A549 (cell line): ENCODE data around the gene AUTS2. TPM values are rescaled to one million over a fixed set of nuclear protein-coding genes. Genes with fewer than 3 reads are reported as not detected.

Experiments used
- ATAC-seq, 2 experiments: fragments of 200-7000 bp in 1 of 2; fragments of >200 bp in 1 of 2; cut with Nextera tagmentation in 1 of 2; cut with Tn5 transposase in 1 of 2; 3 replicates each; pipeline versions ENCODE4 v1.8.0 to v1.9.1; 2018 to 2020; ENCODE audit warnings: mild to moderate bottlenecking in 1 of 2, moderate library complexity in 1 of 2
- CTCF ChIA-PET: fragments of 300-600 bp; sonication (Branson Sonifier 250); formaldehyde crosslinking; extraction: SDS; loops from one replicate; lab custom pipeline; 2021; ENCODE audit warnings: antibody characterized with exemption, inconsistent platforms; lab: Yijun Ruan, JAX
- POLR2A ChIA-PET: fragments of 350-600 bp; formaldehyde crosslinking; extraction: SDS; loops from one replicate; lab custom pipeline; 2021; ENCODE audit warnings: antibody characterized with exemption, inconsistent platforms; lab: Yijun Ruan, JAX
- DNase-seq, 2 experiments: peaks; one replicate each; pipeline versions ENCODE4 v3.0.0 to v3.0.0-alpha.2; 2011 to 2016; ENCODE audit warnings: low read depth in 1 of 2, low spot score in 1 of 2
- FAIRE-seq: peaks from 2 replicates; lab custom pipeline; 2011; peaks lifted over from hg19 to GRCh38; lab: Jason Lieb, UNC
- H3K27ac ChIP-seq, 2 experiments: fragments of >200 bp; sonication (Bioruptor Twin); formaldehyde crosslinking; 3 replicates each; pipeline ENCODE4 v1.5.1; 2016 to 2017
- H3K4me1 ChIP-seq: fragments of >200 bp; sonication (Bioruptor Twin); formaldehyde crosslinking; 3 replicates; pipeline ENCODE4 v1.6.1; 2016
- H3K4me2 ChIP-seq: fragments of >200 bp; sonication (Bioruptor Twin); formaldehyde crosslinking; 3 replicates; pipeline ENCODE4 v1.6.1; 2016
- H3K4me3 ChIP-seq: fragments of >200 bp; sonication (Bioruptor Twin); formaldehyde crosslinking; 3 replicates; pipeline ENCODE4 v1.5.1; 2016
- H3K9me3 ChIP-seq: fragments of >200 bp; sonication (Bioruptor Twin); formaldehyde crosslinking; 3 replicates; pipeline ENCODE4 v1.6.1; 2016
- CBX8 ChIP-seq: fragments of 200-600 bp; sonication (generic); IDR thresholded peaks from 2 replicates; pipeline ENCODE4 v1.6.1; 2016
- CEBPB ChIP-seq, 2 experiments: fragments of >200 bp in 1 of 2; sonication (Bioruptor Twin) in 1 of 2; formaldehyde crosslinking in 1 of 2; IDR thresholded peaks; 2 replicates each; pipeline ENCODE4 v1.6.1; 2012 to 2016
- ESRRA ChIP-seq: fragments of 150-350 bp; IDR thresholded peaks from 2 replicates; pipeline ENCODE4 v1.6.1; 2014; ENCODE audit warnings: mild to moderate bottlenecking, low read length, borderline replicate concordance
- FOXS1 ChIP-seq: fragments of 250-450 bp; sonication (Bioruptor Pico); IDR thresholded peaks from 2 replicates; pipeline ENCODE4 v1.5.0; 2020; ENCODE audit warnings: mild to moderate bottlenecking, moderate library complexity
- JUN ChIP-seq, 2 experiments: fragments of >200 bp; sonication (Bioruptor Twin); formaldehyde crosslinking; IDR thresholded peaks; 2 replicates in 1 of 2; 3 replicates in 1 of 2; pipeline ENCODE4 v1.6.1; 2016 to 2017
- JUNB ChIP-seq: fragments of >200 bp; sonication (Bioruptor Twin); formaldehyde crosslinking; IDR thresholded peaks from 2 replicates; pipeline ENCODE4 v1.6.1; 2016
- MYC ChIP-seq: IDR thresholded peaks from 2 replicates; pipeline ENCODE4 v1.6.1; 2012; ENCODE audit warnings: mild to moderate bottlenecking, inconsistent platforms, low read length, improper control_type of control experiment, borderline replicate concordance
- NPAS2 ChIP-seq: fragments of 250-450 bp; sonication (Bioruptor Pico); IDR thresholded peaks from 2 replicates; pipeline ENCODE4 v1.8.0; 2022; ENCODE audit warnings: mild to moderate bottlenecking, moderate library complexity, borderline replicate concordance
- NR3C1 ChIP-seq: fragments of >200 bp; sonication (Bioruptor Twin); formaldehyde crosslinking; IDR thresholded peaks from 3 replicates; pipeline ENCODE4 v1.6.1; 2017
- PHF8 ChIP-seq: fragments of 200-600 bp; sonication (generic); IDR thresholded peaks from 2 replicates; pipeline ENCODE4 v1.6.1; 2016; ENCODE audit warnings: low read depth, mild to moderate bottlenecking, antibody characterized with exemption, moderate library complexity, borderline replicate concordance
- RFX5 ChIP-seq: fragments of 450-650 bp; IDR thresholded peaks from 2 replicates; pipeline ENCODE4 v1.7.1; 2014; ENCODE audit warnings: antibody characterized with exemption, mild to moderate bottlenecking, moderate library complexity
- ZC3H11A ChIP-seq: fragments of 450-650 bp; IDR thresholded peaks from 2 replicates; pipeline ENCODE4 v1.6.1; 2014; ENCODE audit warnings: antibody characterized with exemption, mild to moderate bottlenecking
- ZSCAN20 ChIP-seq: fragments of 250-450 bp; sonication (Bioruptor Pico); IDR thresholded peaks from 2 replicates; pipeline ENCODE4 v1.8.0; 2022; ENCODE audit warnings: mild to moderate bottlenecking, moderate library complexity
- WGBS: methylation state at CpG from one replicate; pipeline ENCODE4 v1.1.6; 2017; ENCODE audit errors: missing lambda C conversion rate; 5-methylcytosine and 5-hydroxymethylcytosine counted together
- polyA plus RNA-seq, 4 experiments: library from polyadenylated mRNA; depleted of rRNA in 3 of 4; stranded (reverse); fragments of >200 nt; fragmentation: RNase III in 1 of 4; extraction: RNeasy Plus Mini Kit Qiagen cat#74134 plus additional on column Dnase treatment in 1 of 4; gene quantifications; 2 replicates in 3 of 4; 3 replicates in 1 of 4; pipeline ENCODE4 v1.2.3, GENCODE V29; 2011 to 2017
- TF ChIP-seq, protein P1 (sequence below): fragments of 250-450 bp; sonication (Bioruptor Pico); IDR thresholded peaks from 2 replicates; pipeline ENCODE4 v1.5.0; 2020; ENCODE audit warnings: low read depth, mild to moderate bottlenecking, moderate library complexity
- TF ChIP-seq, protein P2 (sequence below): fragments of >200 bp; sonication (Bioruptor Twin); formaldehyde crosslinking; IDR thresholded peaks from 3 replicates; pipeline ENCODE4 v1.6.1; 2016
- TF ChIP-seq, protein P3 (sequence below): fragments of 200-600 bp; sonication (generic); IDR thresholded peaks from 2 replicates; pipeline ENCODE4 v1.6.1; 2016; ENCODE audit warnings: antibody characterized with exemption, mild to moderate bottlenecking, moderate library complexity
- TF ChIP-seq, protein P4 (sequence below): fragments of 250-450 bp; sonication (Bioruptor Pico); IDR thresholded peaks from 2 replicates; pipeline ENCODE4 v1.5.0; 2021; ENCODE audit warnings: mild to moderate bottlenecking, moderate library complexity, borderline replicate concordance
- TF ChIP-seq, protein P5 (sequence below): fragments of >200 bp; sonication (Bioruptor Twin); formaldehyde crosslinking; IDR thresholded peaks from 2 replicates; pipeline ENCODE4 v1.6.1; 2016
- TF ChIP-seq, protein P6 (sequence below): fragments of 450-650 bp; IDR thresholded peaks from 2 replicates; pipeline ENCODE4 v1.6.1; 2014; ENCODE audit warnings: antibody characterized with exemption
- TF ChIP-seq, protein P7 (sequence below): IDR thresholded peaks from 2 replicates; pipeline ENCODE4 v1.6.1; 2012

The AUTS2 gene
- polyA plus RNA-seq, 2 of the 4 experiments (the other 2 are of a cell fraction) = 1.6 to 3.6 TPM

DNA sequence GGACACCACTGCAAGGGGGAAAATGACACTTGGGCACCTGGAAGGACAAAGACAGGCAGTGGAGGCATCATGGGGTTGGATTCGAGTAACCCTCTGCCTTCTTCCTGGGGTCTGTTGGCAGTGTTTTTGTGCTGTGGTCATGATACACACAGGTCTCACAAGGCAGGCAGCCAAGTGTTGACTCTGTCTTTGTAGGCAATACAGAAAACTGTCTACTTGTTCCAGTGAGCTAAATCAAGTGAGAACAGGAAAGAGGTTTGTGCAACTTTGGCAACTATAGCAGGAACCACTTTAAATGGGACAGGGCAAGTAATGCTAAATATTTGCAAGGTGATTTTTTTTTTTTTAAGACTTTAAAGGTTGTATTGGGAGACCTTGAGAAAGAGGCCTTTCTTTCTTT, 955.1 kb downstream of the AUTS2 start:
- Histone ChIP-seq H3K27ac (no peak overlapping the region), H3K4me3 (no peak overlapping the region), H3K4me1 (no peaks in the 10 kb centered on the region), H3K9me3 (peaks cover 4% of the 10 kb centered on the region), H3K4me2 (no peak overlapping the region)
- DNase-seq = no peak
- TF ChIP-seq, protein P1, sequence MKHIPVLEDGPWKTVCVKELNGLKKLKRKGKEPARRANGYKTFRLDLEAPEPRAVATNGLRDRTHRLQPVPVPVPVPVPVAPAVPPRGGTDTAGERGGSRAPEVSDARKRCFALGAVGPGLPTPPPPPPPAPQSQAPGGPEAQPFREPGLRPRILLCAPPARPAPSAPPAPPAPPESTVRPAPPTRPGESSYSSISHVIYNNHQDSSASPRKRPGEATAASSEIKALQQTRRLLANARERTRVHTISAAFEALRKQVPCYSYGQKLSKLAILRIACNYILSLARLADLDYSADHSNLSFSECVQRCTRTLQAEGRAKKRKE (CRISPR knock-in tag) = no peak
- TF ChIP-seq, protein P2, sequence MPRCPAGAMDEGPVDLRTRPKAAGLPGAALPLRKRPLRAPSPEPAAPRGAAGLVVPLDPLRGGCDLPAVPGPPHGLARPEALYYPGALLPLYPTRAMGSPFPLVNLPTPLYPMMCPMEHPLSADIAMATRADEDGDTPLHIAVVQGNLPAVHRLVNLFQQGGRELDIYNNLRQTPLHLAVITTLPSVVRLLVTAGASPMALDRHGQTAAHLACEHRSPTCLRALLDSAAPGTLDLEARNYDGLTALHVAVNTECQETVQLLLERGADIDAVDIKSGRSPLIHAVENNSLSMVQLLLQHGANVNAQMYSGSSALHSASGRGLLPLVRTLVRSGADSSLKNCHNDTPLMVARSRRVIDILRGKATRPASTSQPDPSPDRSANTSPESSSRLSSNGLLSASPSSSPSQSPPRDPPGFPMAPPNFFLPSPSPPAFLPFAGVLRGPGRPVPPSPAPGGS = no peak
- no peak for TF ChIP-seq PHF8
- TF ChIP-seq, protein P3, sequence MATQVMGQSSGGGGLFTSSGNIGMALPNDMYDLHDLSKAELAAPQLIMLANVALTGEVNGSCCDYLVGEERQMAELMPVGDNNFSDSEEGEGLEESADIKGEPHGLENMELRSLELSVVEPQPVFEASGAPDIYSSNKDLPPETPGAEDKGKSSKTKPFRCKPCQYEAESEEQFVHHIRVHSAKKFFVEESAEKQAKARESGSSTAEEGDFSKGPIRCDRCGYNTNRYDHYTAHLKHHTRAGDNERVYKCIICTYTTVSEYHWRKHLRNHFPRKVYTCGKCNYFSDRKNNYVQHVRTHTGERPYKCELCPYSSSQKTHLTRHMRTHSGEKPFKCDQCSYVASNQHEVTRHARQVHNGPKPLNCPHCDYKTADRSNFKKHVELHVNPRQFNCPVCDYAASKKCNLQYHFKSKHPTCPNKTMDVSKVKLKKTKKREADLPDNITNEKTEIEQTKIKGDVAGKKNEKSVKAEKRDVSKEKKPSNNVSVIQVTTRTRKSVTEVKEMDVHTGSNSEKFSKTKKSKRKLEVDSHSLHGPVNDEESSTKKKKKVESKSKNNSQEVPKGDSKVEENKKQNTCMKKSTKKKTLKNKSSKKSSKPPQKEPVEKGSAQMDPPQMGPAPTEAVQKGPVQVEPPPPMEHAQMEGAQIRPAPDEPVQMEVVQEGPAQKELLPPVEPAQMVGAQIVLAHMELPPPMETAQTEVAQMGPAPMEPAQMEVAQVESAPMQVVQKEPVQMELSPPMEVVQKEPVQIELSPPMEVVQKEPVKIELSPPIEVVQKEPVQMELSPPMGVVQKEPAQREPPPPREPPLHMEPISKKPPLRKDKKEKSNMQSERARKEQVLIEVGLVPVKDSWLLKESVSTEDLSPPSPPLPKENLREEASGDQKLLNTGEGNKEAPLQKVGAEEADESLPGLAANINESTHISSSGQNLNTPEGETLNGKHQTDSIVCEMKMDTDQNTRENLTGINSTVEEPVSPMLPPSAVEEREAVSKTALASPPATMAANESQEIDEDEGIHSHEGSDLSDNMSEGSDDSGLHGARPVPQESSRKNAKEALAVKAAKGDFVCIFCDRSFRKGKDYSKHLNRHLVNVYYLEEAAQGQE = no peak
- TF ChIP-seq ESRRA = no peak
- TF ChIP-seq, protein P4, sequence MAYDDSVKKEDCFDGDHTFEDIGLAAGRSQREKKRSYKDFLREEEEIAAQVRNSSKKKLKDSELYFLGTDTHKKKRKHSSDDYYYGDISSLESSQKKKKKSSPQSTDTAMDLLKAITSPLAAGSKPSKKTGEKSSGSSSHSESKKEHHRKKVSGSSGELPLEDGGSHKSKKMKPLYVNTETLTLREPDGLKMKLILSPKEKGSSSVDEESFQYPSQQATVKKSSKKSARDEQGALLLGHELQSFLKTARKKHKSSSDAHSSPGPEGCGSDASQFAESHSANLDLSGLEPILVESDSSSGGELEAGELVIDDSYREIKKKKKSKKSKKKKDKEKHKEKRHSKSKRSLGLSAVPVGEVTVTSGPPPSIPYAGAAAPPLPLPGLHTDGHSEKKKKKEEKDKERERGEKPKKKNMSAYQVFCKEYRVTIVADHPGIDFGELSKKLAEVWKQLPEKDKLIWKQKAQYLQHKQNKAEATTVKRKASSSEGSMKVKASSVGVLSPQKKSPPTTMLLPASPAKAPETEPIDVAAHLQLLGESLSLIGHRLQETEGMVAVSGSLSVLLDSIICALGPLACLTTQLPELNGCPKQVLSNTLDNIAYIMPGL (CRISPR knock-in tag) = no peak
- no peak for TF ChIP-seq FOXS1
- TF ChIP-seq CBX8 = no peak
- FAIRE-seq = no peak
- POLR2A ChIA-PET = no interaction called here
- ATAC-seq = no peak
- CTCF ChIA-PET = no interaction called here
- 30% methylated on average over 1 of the region's 1 CpG for WGBS

DNA sequence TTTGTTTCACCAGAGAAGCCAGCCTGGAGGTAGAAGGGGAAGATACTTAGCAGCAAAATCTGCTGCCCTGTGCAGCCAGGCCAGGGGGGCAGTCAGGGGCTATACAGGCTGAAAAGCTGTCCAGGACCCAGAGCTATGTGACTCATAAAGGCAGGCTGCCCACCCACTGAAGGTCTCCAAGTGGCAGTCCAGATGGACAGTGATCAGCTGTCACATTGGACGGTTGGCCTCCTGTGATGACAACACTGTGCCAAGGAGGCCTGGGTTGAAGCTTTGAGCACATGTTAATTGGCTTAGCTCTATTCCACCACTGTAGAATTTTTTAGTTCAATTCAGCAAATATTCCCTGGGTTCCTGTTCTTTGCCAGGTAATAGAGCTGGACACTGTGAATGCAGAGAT, 956.4 kb downstream of the AUTS2 start:
- ATAC-seq (no peak), FAIRE-seq (no peak)
- CTCF ChIA-PET = no interaction called here

More for the DNA sequence above, 956.4 kb downstream of the AUTS2 start:
- POLR2A ChIA-PET = no interaction called here
- Histone ChIP-seq H3K9me3 (peaks cover 4% of the 10 kb centered on the region), H3K4me2 (no peak overlapping the region), H3K4me3 (no peak overlapping the region), H3K27ac (no peak overlapping the region), H3K4me1 (no peaks in the 10 kb centered on the region)
- no peak for DNase-seq
- TF ChIP-seq NPAS2 (no peak), JUN (IDR thresholded peaks at IDR 0.05) (no peak), ZSCAN20 (CRISPR knock-in tag) (no peak), MYC (no peak), ZC3H11A (no peak), JUNB (no peak), CBX8 (no peak), RFX5 (no peak), FOXS1 (no peak), NR3C1 (no peak), CEBPB (IDR thresholded peaks at IDR 0.05) (no peak)
- TF ChIP-seq, protein P5, sequence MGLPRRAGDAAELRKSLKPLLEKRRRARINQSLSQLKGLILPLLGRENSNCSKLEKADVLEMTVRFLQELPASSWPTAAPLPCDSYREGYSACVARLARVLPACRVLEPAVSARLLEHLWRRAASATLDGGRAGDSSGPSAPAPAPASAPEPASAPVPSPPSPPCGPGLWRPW = no peak
- TF ChIP-seq, protein P6, sequence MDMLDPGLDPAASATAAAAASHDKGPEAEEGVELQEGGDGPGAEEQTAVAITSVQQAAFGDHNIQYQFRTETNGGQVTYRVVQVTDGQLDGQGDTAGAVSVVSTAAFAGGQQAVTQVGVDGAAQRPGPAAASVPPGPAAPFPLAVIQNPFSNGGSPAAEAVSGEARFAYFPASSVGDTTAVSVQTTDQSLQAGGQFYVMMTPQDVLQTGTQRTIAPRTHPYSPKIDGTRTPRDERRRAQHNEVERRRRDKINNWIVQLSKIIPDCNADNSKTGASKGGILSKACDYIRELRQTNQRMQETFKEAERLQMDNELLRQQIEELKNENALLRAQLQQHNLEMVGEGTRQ = no peak
- TF ChIP-seq, protein P7, sequence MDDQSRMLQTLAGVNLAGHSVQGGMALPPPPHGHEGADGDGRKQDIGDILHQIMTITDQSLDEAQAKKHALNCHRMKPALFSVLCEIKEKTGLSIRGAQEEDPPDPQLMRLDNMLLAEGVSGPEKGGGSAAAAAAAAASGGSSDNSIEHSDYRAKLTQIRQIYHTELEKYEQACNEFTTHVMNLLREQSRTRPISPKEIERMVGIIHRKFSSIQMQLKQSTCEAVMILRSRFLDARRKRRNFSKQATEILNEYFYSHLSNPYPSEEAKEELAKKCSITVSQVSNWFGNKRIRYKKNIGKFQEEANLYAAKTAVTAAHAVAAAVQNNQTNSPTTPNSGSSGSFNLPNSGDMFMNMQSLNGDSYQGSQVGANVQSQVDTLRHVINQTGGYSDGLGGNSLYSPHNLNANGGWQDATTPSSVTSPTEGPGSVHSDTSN = no peak
- WGBS = 14% methylated on average over 1 of the region's 1 CpG
